Measurements from ENCODE around the gene MLLT6.

MLLT6 gene

GRCh38 chr17:38741461-38741860, 36.4 kb downstream of the MLLT6 start:
- DNase-seq (ENCODE audit: insufficient read length, low spot score): no peak
- no peak for FAIRE-seq

- DNase-seq (ENCODE audit: insufficient read length, low spot score) (no peak), FAIRE-seq (no peak)
Observed at GRCh38 chr17:38741921-38742410, 36.9 kb downstream of the MLLT6 start.

- FAIRE-seq (no peak), DNase-seq (ENCODE audit: insufficient read length, low spot score) (no peak)
Observed at GRCh38 chr17:38742411-38743308, 37.6 kb downstream of the MLLT6 start.

GRCh38 chr17:38743556-38744171, 38.6 kb downstream of the MLLT6 start:
- DNase-seq (ENCODE audit: insufficient read length, low spot score): no peak
- no peak for FAIRE-seq

- DNase-seq (ENCODE audit: insufficient read length, low spot score): no peak
- no peak for FAIRE-seq
Observed at GRCh38 chr17:38745545-38745944, 40.5 kb downstream of the MLLT6 start.

- DNase-seq (ENCODE audit: insufficient read length, low spot score): no peak
Observed at GRCh38 chr17:38746004-38746848, 41.2 kb downstream of the MLLT6 start.

GRCh38 chr17:38746849-38747462, 41.9 kb downstream of the MLLT6 start:
- FAIRE-seq (no peak), DNase-seq (ENCODE audit: insufficient read length, low spot score) (no peak)

More at GRCh38 chr17:38746004-38746848, 41.2 kb downstream of the MLLT6 start:
- no peak for FAIRE-seq

- DNase-seq (ENCODE audit: insufficient read length, low spot score): no peak
Observed at GRCh38 chr17:38747463-38748148, 42.5 kb downstream of the MLLT6 start.

GRCh38 chr17:38748149-38748891, 43.2 kb downstream of the MLLT6 start, which contains the start of gene PCGF2:
Gene PCGF2 (minus strand): TSS chr17:38748336. CDS start chr17:38740402, 7,934 bp downstream.
- FAIRE-seq: no peak
- no peak for DNase-seq (ENCODE audit: insufficient read length, low spot score)

More at GRCh38 chr17:38747463-38748148, 42.5 kb downstream of the MLLT6 start:
- no peak for FAIRE-seq

GRCh38 chr17:38748892-38749222, 43.8 kb downstream of the MLLT6 start:
- DNase-seq (ENCODE audit: insufficient read length, low spot score): no peak

GRCh38 chr17:38749223-38750043, 44.4 kb downstream of the MLLT6 start:
- FAIRE-seq (no peak), DNase-seq (ENCODE audit: insufficient read length, low spot score) (no peak)

More at GRCh38 chr17:38748892-38749222, 43.8 kb downstream of the MLLT6 start:
- no peak for FAIRE-seq

GRCh38 chr17:38750044-38750311, 44.9 kb downstream of the MLLT6 start:
- FAIRE-seq: no peak

GRCh38 chr17:38750312-38751121, 45.4 kb downstream of the MLLT6 start:
- DNase-seq (ENCODE audit: insufficient read length, low spot score) (no peak), FAIRE-seq (no peak)

More at GRCh38 chr17:38750044-38750311, 44.9 kb downstream of the MLLT6 start:
- DNase-seq (ENCODE audit: insufficient read length, low spot score): no peak

GRCh38 chr17:38751144-38751807, 46.2 kb downstream of the MLLT6 start:
- no peak for DNase-seq (ENCODE audit: insufficient read length, low spot score)
- no peak for FAIRE-seq

GRCh38 chr17:38751808-38752307, 46.8 kb downstream of the MLLT6 start:
- DNase-seq (ENCODE audit: insufficient read length, low spot score) (no peak), FAIRE-seq (no peak)

GRCh38 chr17:38752308-38753070, 47.4 kb downstream of the MLLT6 start, which contains the start of gene PSMB3:
Gene PSMB3 (plus strand): TSS chr17:38752741. CDS start chr17:38752827, 86 bp downstream.
- no peak for FAIRE-seq
- peak; percentile 94 for DNase-seq (ENCODE audit: insufficient read length, low spot score)

Data from GM19239 (cell line).